ENCODE data around the gene CDAN1.

The CDAN1 gene

DNA sequence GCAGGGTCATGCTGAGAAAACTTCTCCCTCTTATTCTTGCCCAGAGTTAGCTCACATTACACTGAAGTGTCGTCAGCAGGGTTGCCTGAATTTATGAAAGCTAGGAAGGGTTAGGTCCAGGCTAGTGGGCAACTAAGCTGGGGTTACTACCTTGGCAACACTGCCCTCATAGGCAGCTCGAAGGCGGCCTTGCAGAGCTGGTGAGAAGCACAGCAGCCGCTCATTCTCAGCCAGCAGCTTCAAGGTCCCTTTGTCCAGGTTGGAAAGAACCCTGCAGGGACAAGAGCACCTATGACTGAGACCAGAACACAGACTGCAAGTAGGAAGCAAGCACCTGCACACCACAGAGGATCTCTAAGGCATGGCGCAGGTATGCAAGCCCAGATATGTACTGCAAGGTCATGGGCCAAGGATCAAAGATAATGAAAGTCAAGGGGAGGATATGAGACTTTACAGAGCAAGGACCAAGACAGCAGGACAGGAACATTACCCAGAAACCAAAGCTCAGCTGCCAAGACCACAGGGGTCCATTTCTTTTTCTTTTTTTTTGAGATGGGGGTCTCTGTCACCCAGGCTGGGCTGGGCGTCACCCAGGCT, 2.8 kb downstream of the CDAN1 start:
- H3K27ac ChIP-seq (ENCODE audit: low read depth, low read length), result no peak overlapping the region
- no peak overlapping the region for H3K9ac ChIP-seq (ENCODE audit: low read length)
- peaks cover 60% of the 10 kb centered on the region for H3K36me3 ChIP-seq (ENCODE audit: control insufficient read depth, insufficient read depth, low read length)
- H3K4me1 ChIP-seq (ENCODE audit: control insufficient read depth, insufficient read depth, low read length), result peaks cover 18% of the 10 kb centered on the region
- H3K4me3 ChIP-seq (ENCODE audit: low read depth, low read length), result no peak overlapping the region
- no peaks in the 10 kb centered on the region for H3K9me3 ChIP-seq (ENCODE audit: control insufficient read depth, insufficient read depth, low read depth, low read length)
- no peaks in the 10 kb centered on the region for H3K27me3 ChIP-seq (ENCODE audit: control insufficient read depth, insufficient read depth, low read length)

DNA sequence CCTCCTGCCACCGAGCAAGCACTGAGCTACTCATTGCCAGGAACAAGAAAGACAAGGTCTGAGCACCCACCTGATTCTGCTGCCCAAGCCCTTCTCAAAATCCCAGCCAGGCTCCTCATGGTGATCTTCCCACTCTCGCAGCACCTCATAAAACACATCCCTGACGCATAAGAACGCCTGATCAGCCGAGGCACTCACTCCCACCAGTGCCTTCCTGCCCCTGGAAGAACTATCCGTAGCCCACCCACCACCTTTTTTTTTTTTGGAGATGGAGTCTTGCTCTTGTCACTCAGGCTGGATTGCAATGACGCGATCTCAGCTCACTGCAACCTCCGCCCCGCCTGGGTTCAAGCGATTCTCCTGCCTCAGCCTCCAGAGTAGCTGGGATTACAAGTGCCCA, 3.9 kb downstream of the CDAN1 start:
- no peak overlapping the region for H3K9ac ChIP-seq (ENCODE audit: low read length)
- no peaks in the 10 kb centered on the region for H3K27me3 ChIP-seq (ENCODE audit: control insufficient read depth, insufficient read depth, low read length)
- H3K4me3 ChIP-seq (ENCODE audit: low read depth, low read length), result no peak overlapping the region
- H3K4me1 ChIP-seq (ENCODE audit: control insufficient read depth, insufficient read depth, low read length), result peaks cover 26% of the 10 kb centered on the region
- no peak overlapping the region for H3K27ac ChIP-seq (ENCODE audit: low read depth, low read length)
- H3K36me3 ChIP-seq (ENCODE audit: control insufficient read depth, insufficient read depth, low read length), result peaks cover 70% of the 10 kb centered on the region
- no peaks in the 10 kb centered on the region for H3K9me3 ChIP-seq (ENCODE audit: control insufficient read depth, insufficient read depth, low read depth, low read length)

GRCh38 chr15:42732095-42732827, 4.7 kb downstream of the CDAN1 start:
- H3K27ac ChIP-seq (ENCODE audit: low read depth, low read length), result no peak overlapping the region
- no peaks in the 10 kb centered on the region for H3K27me3 ChIP-seq (ENCODE audit: control insufficient read depth, insufficient read depth, low read length)
- H3K9ac ChIP-seq (ENCODE audit: low read length), result no peak overlapping the region
- H3K36me3 ChIP-seq (ENCODE audit: control insufficient read depth, insufficient read depth, low read length), result peaks cover 78% of the 10 kb centered on the region
- H3K4me3 ChIP-seq (ENCODE audit: low read depth, low read length), result no peak overlapping the region
- peaks cover 26% of the 10 kb centered on the region for H3K4me1 ChIP-seq (ENCODE audit: control insufficient read depth, insufficient read depth, low read length)
- no peaks in the 10 kb centered on the region for H3K9me3 ChIP-seq (ENCODE audit: control insufficient read depth, insufficient read depth, low read depth, low read length)

DNA sequence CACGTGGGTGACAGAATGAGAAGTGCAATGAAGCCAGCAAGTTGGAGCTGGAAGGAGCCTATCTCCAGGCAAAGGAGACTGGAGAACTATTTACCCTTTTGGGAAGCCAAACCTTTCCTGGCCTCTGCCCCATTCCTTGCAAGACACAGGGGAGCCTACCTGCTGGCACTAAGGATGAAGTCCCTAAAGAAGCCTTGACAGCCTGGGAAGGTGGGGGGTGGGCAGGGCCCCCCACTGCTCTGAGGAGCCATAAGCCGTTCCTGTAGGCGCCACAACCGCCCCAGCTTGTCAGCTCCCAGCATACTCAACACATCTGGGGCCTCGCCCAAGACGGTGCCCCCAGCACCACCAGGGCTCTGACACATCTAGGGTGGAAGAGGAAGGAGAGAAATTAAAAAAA, 5.5 kb downstream of the CDAN1 start:
- Histone ChIP-seq H3K9ac (ENCODE audit: low read length) (no peak overlapping the region), H3K27ac (ENCODE audit: low read depth, low read length) (no peak overlapping the region), H3K36me3 (ENCODE audit: control insufficient read depth, insufficient read depth, low read length) (peaks cover 86% of the 10 kb centered on the region), H3K4me3 (ENCODE audit: low read depth, low read length) (no peak overlapping the region), H3K4me1 (ENCODE audit: control insufficient read depth, insufficient read depth, low read length) (peaks cover 26% of the 10 kb centered on the region), H3K9me3 (ENCODE audit: control insufficient read depth, insufficient read depth, low read depth, low read length) (no peaks in the 10 kb centered on the region), H3K27me3 (ENCODE audit: control insufficient read depth, insufficient read depth, low read length) (no peaks in the 10 kb centered on the region)

- no peak overlapping the region for H3K27ac ChIP-seq (ENCODE audit: low read depth, low read length)
- H3K4me3 ChIP-seq (ENCODE audit: low read depth, low read length), result no peak overlapping the region
- H3K9me3 ChIP-seq (ENCODE audit: control insufficient read depth, insufficient read depth, low read depth, low read length), result no peaks in the 10 kb centered on the region
- H3K9ac ChIP-seq (ENCODE audit: low read length), result no peak overlapping the region
- H3K4me1 ChIP-seq (ENCODE audit: control insufficient read depth, insufficient read depth, low read length), result peaks cover 20% of the 10 kb centered on the region
- peaks cover 94% of the 10 kb centered on the region for H3K36me3 ChIP-seq (ENCODE audit: control insufficient read depth, insufficient read depth, low read length)
- no peaks in the 10 kb centered on the region for H3K27me3 ChIP-seq (ENCODE audit: control insufficient read depth, insufficient read depth, low read length)
Measured at GRCh38 chr15:42730536-42730935, 6.4 kb downstream of the CDAN1 start.

DNA sequence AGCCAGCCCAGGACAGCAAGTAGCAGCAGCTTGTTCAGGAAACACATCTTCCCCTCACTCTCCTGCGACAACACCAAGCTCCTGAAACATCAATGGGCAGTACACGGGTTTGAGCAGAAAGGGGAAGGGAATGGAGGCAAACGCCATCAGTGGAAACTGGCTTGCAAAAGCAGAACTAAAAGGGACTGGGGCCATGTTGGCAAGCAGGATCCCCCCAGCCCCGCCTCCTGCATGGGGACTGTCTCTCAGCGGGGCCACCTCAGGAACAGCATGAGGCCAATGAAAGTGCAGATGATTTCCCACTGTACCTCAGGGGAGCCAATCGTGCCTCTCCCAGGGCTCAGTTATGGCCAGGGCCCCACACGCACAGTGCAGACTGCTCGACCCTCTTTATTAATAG, 6.8 kb downstream of the CDAN1 start:
- no peak overlapping the region for H3K4me3 ChIP-seq (ENCODE audit: low read depth, low read length)
- no peak overlapping the region for H3K27ac ChIP-seq (ENCODE audit: low read depth, low read length)
- H3K27me3 ChIP-seq (ENCODE audit: control insufficient read depth, insufficient read depth, low read length), result no peaks in the 10 kb centered on the region
- peaks cover 95% of the 10 kb centered on the region for H3K36me3 ChIP-seq (ENCODE audit: control insufficient read depth, insufficient read depth, low read length)
- H3K4me1 ChIP-seq (ENCODE audit: control insufficient read depth, insufficient read depth, low read length), result peaks cover 20% of the 10 kb centered on the region
- no peak overlapping the region for H3K9ac ChIP-seq (ENCODE audit: low read length)
- no peaks in the 10 kb centered on the region for H3K9me3 ChIP-seq (ENCODE audit: control insufficient read depth, insufficient read depth, low read depth, low read length)

DNA sequence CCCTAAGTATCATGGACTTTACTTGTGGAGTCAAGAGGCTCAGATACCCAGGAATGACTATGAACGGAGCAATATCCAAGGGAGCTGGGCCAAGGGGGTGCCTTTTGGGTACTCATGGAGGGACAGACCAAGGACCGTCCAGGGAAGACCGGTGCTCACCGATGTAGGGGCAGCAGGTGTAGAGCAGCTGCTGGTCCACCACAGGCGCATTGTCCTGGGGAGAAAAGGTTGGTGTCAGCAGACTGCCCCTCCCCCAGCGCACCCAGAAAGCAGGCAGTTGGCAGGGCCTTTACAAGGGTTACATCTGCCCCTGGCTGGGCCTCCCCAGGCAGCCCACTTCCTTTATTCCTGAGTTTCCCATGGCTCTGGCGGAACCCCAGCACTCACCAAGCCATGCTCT, 7.5 kb downstream of the CDAN1 start:
- Histone ChIP-seq H3K36me3 (ENCODE audit: control insufficient read depth, insufficient read depth, low read length) (peaks cover 96% of the 10 kb centered on the region), H3K4me1 (ENCODE audit: control insufficient read depth, insufficient read depth, low read length) (peaks cover 20% of the 10 kb centered on the region), H3K4me3 (ENCODE audit: low read depth, low read length) (no peak overlapping the region), H3K9me3 (ENCODE audit: control insufficient read depth, insufficient read depth, low read depth, low read length) (no peaks in the 10 kb centered on the region), H3K27ac (ENCODE audit: low read depth, low read length) (no peak overlapping the region), H3K27me3 (ENCODE audit: control insufficient read depth, insufficient read depth, low read length) (no peaks in the 10 kb centered on the region), H3K9ac (ENCODE audit: low read length) (no peak overlapping the region)

DNA sequence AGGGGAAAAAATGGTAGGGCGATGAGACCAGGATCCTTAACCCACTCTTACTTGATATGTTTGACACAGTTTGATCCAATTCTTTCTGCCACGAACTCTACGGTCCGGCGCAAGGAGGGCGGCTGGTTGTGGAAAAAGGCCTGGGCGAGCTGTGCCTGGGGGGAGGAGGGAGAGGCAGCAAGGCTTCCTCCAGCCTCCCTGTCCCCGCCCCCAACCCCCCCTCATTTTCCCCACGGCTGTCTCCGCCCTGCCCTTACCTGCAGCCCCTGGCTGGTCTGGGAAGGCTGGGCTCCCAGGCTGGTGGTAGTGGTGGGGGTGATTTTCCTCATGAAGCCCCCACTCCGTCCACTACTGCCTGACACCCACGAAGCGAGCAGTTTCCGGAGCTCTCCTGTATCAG, 8.0 kb downstream of the CDAN1 start:
- H3K27me3 ChIP-seq (ENCODE audit: control insufficient read depth, insufficient read depth, low read length), result no peaks in the 10 kb centered on the region
- no peak overlapping the region for H3K4me3 ChIP-seq (ENCODE audit: low read depth, low read length)
- no peak overlapping the region for H3K9ac ChIP-seq (ENCODE audit: low read length)
- peaks cover 20% of the 10 kb centered on the region for H3K4me1 ChIP-seq (ENCODE audit: control insufficient read depth, insufficient read depth, low read length)
- peaks cover 96% of the 10 kb centered on the region for H3K36me3 ChIP-seq (ENCODE audit: control insufficient read depth, insufficient read depth, low read length)
- H3K9me3 ChIP-seq (ENCODE audit: control insufficient read depth, insufficient read depth, low read depth, low read length), result no peaks in the 10 kb centered on the region
- no peak overlapping the region for H3K27ac ChIP-seq (ENCODE audit: low read depth, low read length)

- no peaks in the 10 kb centered on the region for H3K9me3 ChIP-seq (ENCODE audit: control insufficient read depth, insufficient read depth, low read depth, low read length)
- peaks cover 95% of the 10 kb centered on the region for H3K36me3 ChIP-seq (ENCODE audit: control insufficient read depth, insufficient read depth, low read length)
- no peak overlapping the region for H3K9ac ChIP-seq (ENCODE audit: low read length)
- H3K4me3 ChIP-seq (ENCODE audit: low read depth, low read length), result no peak overlapping the region
- no peaks in the 10 kb centered on the region for H3K27me3 ChIP-seq (ENCODE audit: control insufficient read depth, insufficient read depth, low read length)
- peaks cover 20% of the 10 kb centered on the region for H3K4me1 ChIP-seq (ENCODE audit: control insufficient read depth, insufficient read depth, low read length)
- H3K27ac ChIP-seq (ENCODE audit: low read depth, low read length), result no peak overlapping the region
Measured at GRCh38 chr15:42728560-42728959, 8.4 kb downstream of the CDAN1 start.

DNA sequence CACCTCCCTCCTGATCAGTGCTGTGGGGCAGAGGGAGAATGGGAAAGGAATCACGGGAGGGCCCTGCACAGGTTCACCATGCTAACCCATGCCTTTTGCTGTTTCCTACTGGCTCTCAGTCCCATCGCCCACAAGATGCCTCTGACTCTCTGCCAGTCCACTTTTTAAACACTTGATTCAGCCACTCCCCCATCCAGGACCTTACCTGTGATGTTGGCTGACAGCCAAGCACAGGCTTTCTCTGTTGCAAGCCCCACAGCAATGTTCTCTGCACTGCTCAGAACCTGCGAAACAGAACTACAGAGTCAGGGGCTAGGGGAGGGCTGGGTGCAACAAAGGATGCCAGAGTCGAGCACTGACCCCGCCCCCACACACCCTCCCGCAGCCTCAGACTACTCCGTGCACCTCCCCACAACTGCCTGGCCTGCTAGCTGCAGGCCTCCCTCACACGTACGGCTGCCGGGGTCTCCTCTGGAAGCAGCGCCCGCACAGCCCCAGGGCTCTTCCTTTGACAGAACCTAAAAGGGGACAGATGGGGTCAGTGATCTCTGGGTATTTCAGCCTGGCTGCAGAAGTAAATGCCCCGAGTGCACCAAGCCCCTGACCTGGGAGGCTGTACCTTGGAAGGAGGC, 9.1 kb downstream of the CDAN1 start:
- Histone ChIP-seq H3K4me1 (ENCODE audit: control insufficient read depth, insufficient read depth, low read length) (peaks cover 20% of the 10 kb centered on the region), H3K4me3 (ENCODE audit: low read depth, low read length) (no peak overlapping the region), H3K36me3 (ENCODE audit: control insufficient read depth, insufficient read depth, low read length) (peaks cover 94% of the 10 kb centered on the region), H3K9ac (ENCODE audit: low read length) (no peak overlapping the region), H3K27me3 (ENCODE audit: control insufficient read depth, insufficient read depth, low read length) (no peaks in the 10 kb centered on the region), H3K27ac (ENCODE audit: low read depth, low read length) (no peak overlapping the region), H3K9me3 (ENCODE audit: control insufficient read depth, insufficient read depth, low read depth, low read length) (no peaks in the 10 kb centered on the region)

DNA sequence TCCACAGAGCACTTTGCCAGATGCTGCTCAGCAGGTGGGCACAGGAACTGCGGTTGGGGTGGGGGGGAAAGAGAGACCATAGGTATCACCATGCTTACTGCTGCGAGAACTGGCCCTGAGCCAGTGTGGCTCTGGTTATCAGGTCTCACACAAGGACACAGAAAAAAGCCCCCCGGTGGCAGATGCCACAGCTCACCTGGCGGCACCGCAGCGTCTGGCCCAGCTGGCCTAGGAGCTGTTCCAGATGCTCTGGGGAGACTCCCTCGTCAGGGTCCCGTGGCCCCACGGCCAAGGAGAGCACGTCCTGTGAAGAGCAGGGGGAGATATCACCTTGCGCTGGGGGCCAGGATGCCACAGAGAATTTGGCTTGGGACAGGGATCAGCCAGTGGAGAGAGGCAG, 10.8 kb downstream of the CDAN1 start:
- Histone ChIP-seq H3K4me1 (ENCODE audit: control insufficient read depth, insufficient read depth, low read length) (peaks cover 20% of the 10 kb centered on the region), H3K9ac (ENCODE audit: low read length) (no peak overlapping the region), H3K27me3 (ENCODE audit: control insufficient read depth, insufficient read depth, low read length) (no peaks in the 10 kb centered on the region), H3K36me3 (ENCODE audit: control insufficient read depth, insufficient read depth, low read length) (peaks cover 83% of the 10 kb centered on the region), H3K9me3 (ENCODE audit: control insufficient read depth, insufficient read depth, low read depth, low read length) (no peaks in the 10 kb centered on the region), H3K27ac (ENCODE audit: low read depth, low read length) (no peak overlapping the region), H3K4me3 (ENCODE audit: low read depth, low read length) (no peak overlapping the region)

Data from HUES6 (cell line).